MM.1S (cell line): Measurements from ENCODE around the gene WEE1.
"Not testable (repeated sequence)": the region's sequence is repeated elsewhere in the genome, so short reads cannot be mapped to it uniquely, and the experiment has no call there.

Experiments
- DNase-seq: peaks from one replicate; pipeline ENCODE4 v3.0.0-alpha.2; 2015
- H2AFZ ChIP-seq: fragments of 300-600 bp; sonication (generic); 2 replicates; pipeline ENCODE4 v1.6.0; 2016; ENCODE audit warnings: antibody characterized with exemption, low read length
- H3F3A ChIP-seq: fragments of 300-600 bp; sonication (generic); 2 replicates; pipeline ENCODE4 v1.6.1; 2016; ENCODE audit warnings: mild to moderate bottlenecking, antibody characterized with exemption, low read length, moderate library complexity, mixed read lengths; ENCODE audit not compliant: insufficient read depth
- H3K27ac ChIP-seq: fragments of 300-600 bp; sonication (generic); 2 replicates; pipeline ENCODE4 v1.5.1; 2016; ENCODE audit warnings: mild to moderate bottlenecking, low read length
- H3K27me3 ChIP-seq: fragments of 300-600 bp; sonication (generic); replicated peaks from 2 replicates; pipeline ENCODE4 v1.6.0; 2016; ENCODE audit warnings: low read length; ENCODE audit not compliant: insufficient read depth
- H3K36me3 ChIP-seq: fragments of 300-600 bp; sonication (generic); replicated peaks from 2 replicates; pipeline ENCODE4 v1.6.1; 2016; ENCODE audit warnings: mild to moderate bottlenecking, low read length, mixed read lengths; ENCODE audit not compliant: insufficient read depth
- H3K4me1 ChIP-seq: fragments of 300-600 bp; sonication (generic); 2 replicates; pipeline ENCODE4 v1.6.1; 2016; ENCODE audit warnings: low read length, mixed read lengths
- H3K4me2 ChIP-seq: fragments of 300-600 bp; sonication (generic); 2 replicates; pipeline ENCODE4 v1.6.0; 2016; ENCODE audit warnings: low read depth, low read length
- H3K4me3 ChIP-seq: fragments of 300-600 bp; sonication (generic); 2 replicates; pipeline ENCODE4 v1.5.1; 2016; ENCODE audit warnings: low read length, mixed read lengths
- H3K79me2 ChIP-seq: fragments of 300-600 bp; sonication (generic); 2 replicates; pipeline ENCODE4 v1.6.1; 2016; ENCODE audit warnings: mixed run types, low read length, mixed read lengths
- H3K9ac ChIP-seq: fragments of 300-600 bp; sonication (generic); 2 replicates; pipeline ENCODE4 v1.6.1; 2016; ENCODE audit warnings: low read length, mixed read lengths
- H3K9me2 ChIP-seq: fragments of 300-600 bp; sonication (generic); replicated peaks from 2 replicates; pipeline ENCODE4 v1.6.1; 2016; ENCODE audit warnings: mild to moderate bottlenecking, low read length, mixed read lengths; ENCODE audit not compliant: insufficient read depth
- H3K9me3 ChIP-seq: fragments of 300-600 bp; sonication (generic); replicated peaks from 2 replicates; pipeline ENCODE4 v1.6.1; 2016; ENCODE audit warnings: mild to moderate bottlenecking, low read length, mixed read lengths; ENCODE audit not compliant: insufficient read depth
- H4K20me1 ChIP-seq: fragments of 300-600 bp; sonication (generic); 2 replicates; pipeline ENCODE4 v1.6.1; 2016; ENCODE audit warnings: mild to moderate bottlenecking, low read length, moderate library complexity, mixed read lengths; ENCODE audit not compliant: insufficient read depth
- EZH2 ChIP-seq: fragments of 300-600 bp; sonication (generic); optimal IDR thresholded peaks from 2 replicates; pipeline ENCODE3; 2017; ENCODE audit warnings: low read depth, mild to moderate bottlenecking, antibody characterized with exemption, low read length, mixed read lengths
- EZH2phosphoT487 ChIP-seq: fragments of 300-600 bp; sonication (generic); IDR thresholded peaks from 2 replicates; pipeline ENCODE4 v1.6.1; 2018; ENCODE audit warnings: antibody characterized with exemption, low read length
- TF ChIP-seq, protein P1 (sequence below): fragments of 300-600 bp; sonication (generic); IDR thresholded peaks from 2 replicates; pipeline ENCODE4 v1.5.1; 2016; ENCODE audit warnings: antibody characterized with exemption, low read length, mixed read lengths

WEE1 gene

DNA sequence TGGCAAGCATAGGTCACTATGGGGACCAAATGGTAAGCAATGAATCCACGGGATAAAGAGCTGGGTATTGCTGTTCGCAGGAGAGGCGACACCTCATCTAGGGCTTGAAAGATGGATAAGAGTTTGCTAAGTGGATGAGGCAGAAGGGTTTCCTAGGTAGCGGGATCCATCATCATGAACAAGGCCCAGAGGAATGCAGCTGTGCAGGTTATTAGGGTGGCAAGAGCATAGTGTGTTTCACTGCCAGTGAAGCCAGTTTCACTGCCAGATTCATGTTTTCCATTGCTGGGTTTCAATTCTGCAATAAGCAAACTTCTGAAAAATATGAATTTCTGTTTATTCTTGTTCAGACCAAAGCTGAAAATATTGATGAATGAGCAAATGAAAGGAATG is 27.2 kb downstream of the WEE1 start:
- peak; percentile 37 for DNase-seq
- TF ChIP-seq EZH2phosphoT487 (no peak), EZH2 (no peak)
- TF ChIP-seq, protein P1, sequence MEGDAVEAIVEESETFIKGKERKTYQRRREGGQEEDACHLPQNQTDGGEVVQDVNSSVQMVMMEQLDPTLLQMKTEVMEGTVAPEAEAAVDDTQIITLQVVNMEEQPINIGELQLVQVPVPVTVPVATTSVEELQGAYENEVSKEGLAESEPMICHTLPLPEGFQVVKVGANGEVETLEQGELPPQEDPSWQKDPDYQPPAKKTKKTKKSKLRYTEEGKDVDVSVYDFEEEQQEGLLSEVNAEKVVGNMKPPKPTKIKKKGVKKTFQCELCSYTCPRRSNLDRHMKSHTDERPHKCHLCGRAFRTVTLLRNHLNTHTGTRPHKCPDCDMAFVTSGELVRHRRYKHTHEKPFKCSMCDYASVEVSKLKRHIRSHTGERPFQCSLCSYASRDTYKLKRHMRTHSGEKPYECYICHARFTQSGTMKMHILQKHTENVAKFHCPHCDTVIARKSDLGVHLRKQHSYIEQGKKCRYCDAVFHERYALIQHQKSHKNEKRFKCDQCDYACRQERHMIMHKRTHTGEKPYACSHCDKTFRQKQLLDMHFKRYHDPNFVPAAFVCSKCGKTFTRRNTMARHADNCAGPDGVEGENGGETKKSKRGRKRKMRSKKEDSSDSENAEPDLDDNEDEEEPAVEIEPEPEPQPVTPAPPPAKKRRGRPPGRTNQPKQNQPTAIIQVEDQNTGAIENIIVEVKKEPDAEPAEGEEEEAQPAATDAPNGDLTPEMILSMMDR: no peak
- peak overlapping the region; percentile 74 for H3K4me2 ChIP-seq
- 0 out of 2 replicates have a peak, but pooled peaks cover 3% of the 10 kb centered on the region for H4K20me1 ChIP-seq
- 0 out of 2 replicates have a peak overlapping the region, but pooled peaks have one; percentile 19 for H3K4me3 ChIP-seq
- H3K4me1 ChIP-seq: peaks cover 25% of the 10 kb centered on the region
- H3K36me3 ChIP-seq: no peaks in the 10 kb centered on the region
- H3F3A ChIP-seq: peaks cover 27% of the 10 kb centered on the region
- H3K9me3 ChIP-seq: no peaks in the 10 kb centered on the region
- H3K27me3 ChIP-seq: peaks cover 23% of the 10 kb centered on the region
- H3K9ac ChIP-seq: no peak overlapping the region
- H3K79me2 ChIP-seq: no peaks in the 10 kb centered on the region
- H3K27ac ChIP-seq: peak overlapping the region; percentile 63; the same call in 1 of the 2 replicates
- no peaks in the 10 kb centered on the region for H3K9me2 ChIP-seq
- H2AFZ ChIP-seq: no peak overlapping the region

DNA sequence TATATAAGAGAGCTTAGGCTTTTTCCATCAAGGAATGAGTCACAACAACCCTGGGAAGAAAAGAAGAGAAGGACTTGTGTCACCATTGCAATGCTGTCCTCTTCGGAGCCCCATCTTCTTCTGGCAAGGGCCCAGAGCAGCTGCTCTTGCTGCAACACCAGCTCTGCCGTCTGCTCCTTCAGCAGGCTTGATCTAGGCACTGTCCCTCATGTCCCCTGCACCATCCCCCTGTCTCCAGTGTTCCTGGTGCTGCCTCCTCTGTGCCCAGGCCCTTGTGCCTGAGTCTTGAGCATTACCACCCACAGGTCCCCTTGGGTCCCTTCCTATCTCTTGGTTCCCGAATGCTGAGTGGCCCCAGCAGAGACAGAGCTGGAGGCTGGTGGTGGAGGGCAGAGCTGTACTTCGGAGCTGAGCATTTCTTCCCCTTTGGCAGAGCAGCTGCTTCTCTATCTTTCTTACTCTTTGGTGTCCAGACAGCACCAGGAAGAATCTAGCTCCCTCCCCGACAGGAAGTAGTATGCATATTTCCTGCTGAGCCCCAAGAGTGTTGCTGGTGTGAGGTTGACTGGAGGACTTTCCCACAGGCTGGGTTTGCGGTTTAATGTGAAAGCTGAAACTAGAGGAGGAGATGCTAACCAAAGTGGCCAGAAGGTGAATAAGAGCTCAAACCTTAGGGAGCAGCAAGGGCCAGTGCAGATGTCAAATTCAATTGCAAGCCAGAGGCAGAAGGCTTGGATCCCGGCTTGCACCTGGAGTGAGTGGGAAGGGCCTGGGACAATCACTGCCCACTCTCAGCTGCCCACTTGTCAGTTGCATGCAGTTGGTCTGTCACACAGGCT is 27.8 kb downstream of the WEE1 start:
- Histone ChIP-seq H3K79me2 (no peaks in the 10 kb centered on the region), H3K4me3 (peak overlapping the region; percentile 19; the same call in 1 of the 2 replicates), H4K20me1 (0 out of 2 replicates have a peak, but pooled peaks cover 3% of the 10 kb centered on the region), H2AFZ (peak overlapping the region; percentile 37; the same call in 1 of the 2 replicates), H3K9ac (peak overlapping the region; percentile 21; the same call in 1 of the 2 replicates), H3K36me3 (no peaks in the 10 kb centered on the region), H3K9me3 (no peaks in the 10 kb centered on the region), H3F3A (peaks cover 27% of the 10 kb centered on the region), H3K4me1 (peaks cover 25% of the 10 kb centered on the region), H3K9me2 (no peaks in the 10 kb centered on the region), H3K27me3 (peaks cover 25% of the 10 kb centered on the region), H3K27ac (peak overlapping the region; percentile 63; the same call in 1 of the 2 replicates), H3K4me2 (peak overlapping the region; percentile 74)
- TF ChIP-seq, protein P1: 0 out of 2 replicates have a peak, but pooled peaks have one; percentile 4
- TF ChIP-seq EZH2 (no peak), EZH2phosphoT487 (no peak)
- peak; percentile 94 for DNase-seq

DNA sequence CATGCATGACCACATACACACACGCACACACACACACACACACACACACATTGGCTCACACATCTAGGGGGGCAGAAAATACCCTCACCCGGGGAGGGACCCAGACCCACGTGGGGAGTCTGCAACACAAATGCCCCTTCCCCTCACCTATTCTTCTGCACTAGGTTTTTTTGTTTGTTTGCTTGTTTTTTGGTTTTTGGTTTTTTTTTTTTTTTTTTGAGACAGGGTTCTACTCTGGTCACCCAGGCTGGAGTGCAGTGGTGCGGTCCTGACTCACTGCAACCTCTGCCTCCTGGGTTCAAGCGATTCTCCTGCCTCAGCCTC is 28.4 kb downstream of the WEE1 start:
- no peaks in the 10 kb centered on the region for H3K9me3 ChIP-seq
- H3K4me3 ChIP-seq: no peak overlapping the region
- H3K4me2 ChIP-seq: peak overlapping the region; percentile 74
- H2AFZ ChIP-seq: no peak overlapping the region
- peaks cover 25% of the 10 kb centered on the region for H3K4me1 ChIP-seq
- peak overlapping the region; percentile 63; the same call in 1 of the 2 replicates for H3K27ac ChIP-seq
- no peaks in the 10 kb centered on the region for H3K36me3 ChIP-seq
- DNase-seq: no peak
- 0 out of 2 replicates have a peak, but pooled peaks cover 3% of the 10 kb centered on the region for H4K20me1 ChIP-seq
- H3K79me2 ChIP-seq: no peaks in the 10 kb centered on the region
- no peak overlapping the region for H3K9ac ChIP-seq
- TF ChIP-seq, protein P1: no peak
- TF ChIP-seq EZH2phosphoT487 (no peak), EZH2 (no peak)
- H3F3A ChIP-seq: peaks cover 27% of the 10 kb centered on the region
- no peaks in the 10 kb centered on the region for H3K9me2 ChIP-seq
- peaks cover 25% of the 10 kb centered on the region for H3K27me3 ChIP-seq

DNA sequence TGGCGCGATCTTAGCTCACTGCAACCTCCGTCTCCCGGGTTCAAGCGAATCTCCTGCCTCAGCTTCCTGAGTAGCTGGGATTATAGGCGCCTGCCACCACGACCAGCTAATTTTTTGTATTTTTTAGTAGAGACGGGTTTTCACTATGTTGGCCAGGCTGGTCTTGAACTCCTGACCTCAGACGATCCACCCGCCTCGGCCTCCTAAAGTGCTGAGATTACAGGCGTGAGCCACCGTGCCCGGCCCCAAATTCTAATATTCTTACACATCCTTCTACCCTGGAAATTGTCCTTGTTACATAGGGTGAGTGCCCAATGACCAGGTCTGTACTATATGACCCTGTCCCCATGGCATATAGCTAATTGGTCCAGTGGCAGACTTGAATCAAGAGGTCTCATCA is 29.7 kb downstream of the WEE1 start:
- not testable (repeated sequence) for H3K9me3 ChIP-seq, H3K9me2 ChIP-seq, H3K9ac ChIP-seq, H3K27ac ChIP-seq, H3K4me3 ChIP-seq, H4K20me1 ChIP-seq, H3K79me2 ChIP-seq, DNase-seq, H3K4me2 ChIP-seq, H2AFZ ChIP-seq, H3K36me3 ChIP-seq
- Histone ChIP-seq H3K4me1 (peaks cover 25% of the 10 kb centered on the region), H3K27me3 (peaks cover 25% of the 10 kb centered on the region), H3F3A (peaks cover 27% of the 10 kb centered on the region)
